MM.1S (cell line): ENCODE data around the gene PCSK4.

ENCODE experiments used
- DNase-seq: peaks from one replicate; pipeline ENCODE4 v3.0.0-alpha.2; 2015
- H2AFZ ChIP-seq: fragments of 300-600 bp; sonication (generic); 2 replicates; pipeline ENCODE4 v1.6.0; 2016; ENCODE audit warnings: antibody characterized with exemption, low read length
- H3F3A ChIP-seq: fragments of 300-600 bp; sonication (generic); 2 replicates; pipeline ENCODE4 v1.6.1; 2016; ENCODE audit warnings: mild to moderate bottlenecking, antibody characterized with exemption, low read length, moderate library complexity, mixed read lengths; ENCODE audit not compliant: insufficient read depth
- H3K27ac ChIP-seq: fragments of 300-600 bp; sonication (generic); 2 replicates; pipeline ENCODE4 v1.5.1; 2016; ENCODE audit warnings: mild to moderate bottlenecking, low read length
- H3K27me3 ChIP-seq: fragments of 300-600 bp; sonication (generic); replicated peaks from 2 replicates; pipeline ENCODE4 v1.6.0; 2016; ENCODE audit warnings: low read length; ENCODE audit not compliant: insufficient read depth
- H3K36me3 ChIP-seq: fragments of 300-600 bp; sonication (generic); replicated peaks from 2 replicates; pipeline ENCODE4 v1.6.1; 2016; ENCODE audit warnings: mild to moderate bottlenecking, low read length, mixed read lengths; ENCODE audit not compliant: insufficient read depth
- H3K4me1 ChIP-seq: fragments of 300-600 bp; sonication (generic); 2 replicates; pipeline ENCODE4 v1.6.1; 2016; ENCODE audit warnings: low read length, mixed read lengths
- H3K4me2 ChIP-seq: fragments of 300-600 bp; sonication (generic); 2 replicates; pipeline ENCODE4 v1.6.0; 2016; ENCODE audit warnings: low read depth, low read length
- H3K4me3 ChIP-seq: fragments of 300-600 bp; sonication (generic); 2 replicates; pipeline ENCODE4 v1.5.1; 2016; ENCODE audit warnings: low read length, mixed read lengths
- H3K79me2 ChIP-seq: fragments of 300-600 bp; sonication (generic); 2 replicates; pipeline ENCODE4 v1.6.1; 2016; ENCODE audit warnings: mixed run types, low read length, mixed read lengths
- H3K9ac ChIP-seq: fragments of 300-600 bp; sonication (generic); 2 replicates; pipeline ENCODE4 v1.6.1; 2016; ENCODE audit warnings: low read length, mixed read lengths
- H3K9me2 ChIP-seq: fragments of 300-600 bp; sonication (generic); replicated peaks from 2 replicates; pipeline ENCODE4 v1.6.1; 2016; ENCODE audit warnings: mild to moderate bottlenecking, low read length, mixed read lengths; ENCODE audit not compliant: insufficient read depth
- H3K9me3 ChIP-seq: fragments of 300-600 bp; sonication (generic); replicated peaks from 2 replicates; pipeline ENCODE4 v1.6.1; 2016; ENCODE audit warnings: mild to moderate bottlenecking, low read length, mixed read lengths; ENCODE audit not compliant: insufficient read depth
- H4K20me1 ChIP-seq: fragments of 300-600 bp; sonication (generic); 2 replicates; pipeline ENCODE4 v1.6.1; 2016; ENCODE audit warnings: mild to moderate bottlenecking, low read length, moderate library complexity, mixed read lengths; ENCODE audit not compliant: insufficient read depth
- EZH2 ChIP-seq: fragments of 300-600 bp; sonication (generic); optimal IDR thresholded peaks from 2 replicates; pipeline ENCODE3; 2017; ENCODE audit warnings: low read depth, mild to moderate bottlenecking, antibody characterized with exemption, low read length, mixed read lengths
- EZH2phosphoT487 ChIP-seq: fragments of 300-600 bp; sonication (generic); IDR thresholded peaks from 2 replicates; pipeline ENCODE4 v1.6.1; 2018; ENCODE audit warnings: antibody characterized with exemption, low read length
- TF ChIP-seq, protein P1 (sequence below): fragments of 300-600 bp; sonication (generic); IDR thresholded peaks from 2 replicates; pipeline ENCODE4 v1.5.1; 2016; ENCODE audit warnings: antibody characterized with exemption, low read length, mixed read lengths

Gene PCSK4

DNA sequence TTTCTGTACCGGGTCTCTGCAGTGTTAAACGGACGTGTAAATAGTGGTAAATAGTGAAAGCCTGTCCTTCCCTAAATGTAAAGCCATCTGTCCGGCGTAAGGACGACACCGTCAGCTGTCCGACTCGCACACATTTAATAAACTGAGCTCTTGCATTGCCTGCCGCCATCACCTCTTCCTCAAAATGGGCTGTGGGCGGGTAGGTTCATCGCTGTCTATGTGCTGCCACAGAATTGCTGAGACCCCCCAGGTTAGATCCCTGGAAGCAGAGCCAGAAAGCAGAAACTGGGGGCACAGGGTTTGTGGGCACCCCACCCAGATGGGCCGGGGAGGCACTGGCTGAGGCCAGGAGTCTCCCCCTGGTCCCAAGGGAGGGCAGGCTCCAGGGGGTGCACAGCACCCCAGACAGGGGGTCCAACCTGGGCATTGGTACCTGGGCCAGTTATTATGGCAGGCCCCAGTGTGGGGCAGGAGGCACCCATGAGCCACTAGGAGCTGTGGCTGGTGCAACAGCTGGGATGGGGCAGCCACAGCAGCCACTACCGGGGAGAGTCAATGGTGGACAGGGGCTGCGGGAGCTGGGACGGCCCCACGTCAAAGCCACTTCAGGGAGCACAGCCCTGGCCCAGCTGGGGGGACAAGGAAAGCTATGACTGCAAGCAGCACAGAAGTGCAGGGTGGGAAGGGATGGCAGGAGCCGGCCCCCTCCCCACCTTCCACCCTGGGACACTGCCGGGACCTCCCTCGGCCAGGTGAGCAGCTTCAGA is 16.9 kb downstream of the PCSK4 start:
- TF ChIP-seq EZH2 (no peak), EZH2phosphoT487 (no peak)
- TF ChIP-seq, protein P1, sequence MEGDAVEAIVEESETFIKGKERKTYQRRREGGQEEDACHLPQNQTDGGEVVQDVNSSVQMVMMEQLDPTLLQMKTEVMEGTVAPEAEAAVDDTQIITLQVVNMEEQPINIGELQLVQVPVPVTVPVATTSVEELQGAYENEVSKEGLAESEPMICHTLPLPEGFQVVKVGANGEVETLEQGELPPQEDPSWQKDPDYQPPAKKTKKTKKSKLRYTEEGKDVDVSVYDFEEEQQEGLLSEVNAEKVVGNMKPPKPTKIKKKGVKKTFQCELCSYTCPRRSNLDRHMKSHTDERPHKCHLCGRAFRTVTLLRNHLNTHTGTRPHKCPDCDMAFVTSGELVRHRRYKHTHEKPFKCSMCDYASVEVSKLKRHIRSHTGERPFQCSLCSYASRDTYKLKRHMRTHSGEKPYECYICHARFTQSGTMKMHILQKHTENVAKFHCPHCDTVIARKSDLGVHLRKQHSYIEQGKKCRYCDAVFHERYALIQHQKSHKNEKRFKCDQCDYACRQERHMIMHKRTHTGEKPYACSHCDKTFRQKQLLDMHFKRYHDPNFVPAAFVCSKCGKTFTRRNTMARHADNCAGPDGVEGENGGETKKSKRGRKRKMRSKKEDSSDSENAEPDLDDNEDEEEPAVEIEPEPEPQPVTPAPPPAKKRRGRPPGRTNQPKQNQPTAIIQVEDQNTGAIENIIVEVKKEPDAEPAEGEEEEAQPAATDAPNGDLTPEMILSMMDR = no peak
- H3K79me2 ChIP-seq = peaks cover 33% of the 10 kb centered on the region
- peaks cover 9% of the 10 kb centered on the region; the same call in 1 of the 2 replicates for H3F3A ChIP-seq
- no peak overlapping the region for H3K4me2 ChIP-seq
- no peak overlapping the region for H3K27ac ChIP-seq
- peaks cover 14% of the 10 kb centered on the region for H4K20me1 ChIP-seq
- H3K9me3 ChIP-seq = no peaks in the 10 kb centered on the region
- no peak overlapping the region for H3K4me3 ChIP-seq
- no peak overlapping the region for H2AFZ ChIP-seq
- no peaks in the 10 kb centered on the region for H3K36me3 ChIP-seq
- no peaks in the 10 kb centered on the region for H3K9me2 ChIP-seq
- H3K4me1 ChIP-seq = peaks cover 14% of the 10 kb centered on the region; the same call in 1 of the 2 replicates
- DNase-seq = no peak
- peaks cover 33% of the 10 kb centered on the region for H3K27me3 ChIP-seq
- no peak overlapping the region for H3K9ac ChIP-seq

DNA sequence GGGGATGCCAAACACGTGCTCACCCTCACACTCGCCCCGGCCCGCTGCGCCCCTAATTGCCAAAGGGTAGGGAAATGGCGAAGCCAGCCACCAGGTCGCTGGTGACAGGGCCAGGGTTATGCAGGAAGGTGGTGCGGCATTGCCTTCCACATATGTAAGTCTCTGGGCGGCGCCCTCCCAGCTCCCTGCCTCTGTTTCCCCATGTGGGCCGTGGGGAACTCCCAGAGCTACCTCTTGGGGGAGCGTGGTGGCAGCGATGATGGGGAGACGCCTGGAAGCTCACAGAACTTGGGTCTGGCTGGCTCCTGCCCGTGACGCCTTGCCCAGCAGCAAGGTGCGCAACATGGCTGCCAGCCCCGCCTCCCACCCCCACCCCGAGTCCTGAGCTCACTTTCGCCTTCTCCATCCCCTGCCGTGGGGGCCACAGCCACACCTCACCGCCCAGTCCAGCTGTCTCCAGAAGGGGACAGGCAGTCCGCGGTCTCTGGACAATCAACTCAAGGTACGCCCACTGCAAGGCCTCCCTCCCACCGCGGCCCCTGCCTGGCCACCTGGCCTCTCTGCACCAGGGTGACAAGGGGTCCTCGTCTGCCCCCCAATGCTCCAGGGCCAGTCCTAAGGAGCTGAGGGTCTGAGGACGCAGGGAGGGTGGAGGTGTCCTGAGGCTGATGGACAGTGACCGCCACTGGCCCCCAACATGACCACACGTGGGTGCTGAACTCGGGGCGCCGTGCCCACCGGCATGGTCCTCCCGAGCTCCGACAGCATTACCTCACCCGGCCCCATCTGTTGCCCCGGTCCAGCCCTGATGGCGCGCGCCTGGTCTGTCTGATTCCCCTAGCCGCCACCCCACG is 17.7 kb downstream of the PCSK4 start:
- H4K20me1 ChIP-seq = peaks cover 14% of the 10 kb centered on the region
- no peak overlapping the region for H3K4me2 ChIP-seq
- H3K27me3 ChIP-seq = peaks cover 40% of the 10 kb centered on the region
- no peak overlapping the region for H3K27ac ChIP-seq
- no peaks in the 10 kb centered on the region for H3K9me3 ChIP-seq
- H3K9me2 ChIP-seq = no peaks in the 10 kb centered on the region
- no peak overlapping the region for H3K9ac ChIP-seq
- H3F3A ChIP-seq = peaks cover 9% of the 10 kb centered on the region; the same call in 1 of the 2 replicates
- H2AFZ ChIP-seq = no peak overlapping the region
- no peak overlapping the region for H3K4me3 ChIP-seq
- H3K79me2 ChIP-seq = peaks cover 26% of the 10 kb centered on the region
- no peak for DNase-seq
- TF ChIP-seq, protein P1 = no peak
- TF ChIP-seq EZH2phosphoT487 (no peak), EZH2 (no peak)
- H3K36me3 ChIP-seq = no peaks in the 10 kb centered on the region
- peaks cover 14% of the 10 kb centered on the region; the same call in 1 of the 2 replicates for H3K4me1 ChIP-seq

GRCh38 chr19:1471515-1472160 is 18.5 kb downstream of the PCSK4 start:
- no peak for DNase-seq
- no peaks in the 10 kb centered on the region for H3K36me3 ChIP-seq
- H3F3A ChIP-seq = peaks cover 9% of the 10 kb centered on the region; the same call in 1 of the 2 replicates
- H4K20me1 ChIP-seq = peaks cover 14% of the 10 kb centered on the region
- peak overlapping the region; percentile 65; the same call in 1 of the 2 replicates for H3K4me2 ChIP-seq
- peaks cover 40% of the 10 kb centered on the region for H3K27me3 ChIP-seq
- no peak overlapping the region for H3K9ac ChIP-seq
- no peaks in the 10 kb centered on the region for H3K9me2 ChIP-seq
- no peak overlapping the region for H2AFZ ChIP-seq
- H3K27ac ChIP-seq = no peak overlapping the region
- H3K79me2 ChIP-seq = peaks cover 17% of the 10 kb centered on the region
- peaks cover 14% of the 10 kb centered on the region; the same call in 1 of the 2 replicates for H3K4me1 ChIP-seq
- TF ChIP-seq, protein P1 = peak; percentile 19; the same call in 1 of the 2 replicates
- TF ChIP-seq EZH2 = no peak
- no peaks in the 10 kb centered on the region for H3K9me3 ChIP-seq
- H3K4me3 ChIP-seq = no peak overlapping the region
